GM19452 (cell line): ENCODE data around the gene TSPAN31.
A peak's percentile ranks its signal among the peaks of the same experiment; 100 is the strongest.
"Not testable (repeated sequence)": the region's sequence is repeated elsewhere in the genome, so short reads cannot be mapped to it uniquely, and the experiment has no call there.

Source experiments
- ATAC-seq: cut with Tn5 transposase; IDR thresholded peaks from one replicate; pipeline ENCODE4 v1.9.1; 2021; ENCODE audit not compliant: unreplicated experiment

TSPAN31 gene

GRCh38 chr12:57744777-57745484, at the start of gene TSPAN31:
Gene TSPAN31, plus strand, starts transcription at chr12:57745039. Its CDS starts 116 bp downstream, at chr12:57745155.
- ATAC-seq, result peak; percentile 79

GRCh38 chr12:57695770-57696432, 48.9 kb upstream of the TSPAN31 start:
- no peak for ATAC-seq

GRCh38 chr12:57697076-57697475, 47.8 kb upstream of the TSPAN31 start:
- no peak for ATAC-seq

GRCh38 chr12:57698414-57698813, 46.4 kb upstream of the TSPAN31 start:
- no peak for ATAC-seq

- no peak for ATAC-seq
Observed at GRCh38 chr12:57700317-57700716, 44.5 kb upstream of the TSPAN31 start.

GRCh38 chr12:57707250-57707649, 37.6 kb upstream of the TSPAN31 start:
- ATAC-seq, result no peak

GRCh38 chr12:57708296-57708695, 36.5 kb upstream of the TSPAN31 start:
- ATAC-seq, result no peak

- no peak for ATAC-seq
Observed at GRCh38 chr12:57712701-57713100, 32.1 kb upstream of the TSPAN31 start.

GRCh38 chr12:57713209-57713608, 31.6 kb upstream of the TSPAN31 start:
- no peak for ATAC-seq

GRCh38 chr12:57715036-57715748, 29.6 kb upstream of the TSPAN31 start:
- not testable (repeated sequence) for ATAC-seq

GRCh38 chr12:57715786-57716185, 29.1 kb upstream of the TSPAN31 start:
- ATAC-seq, result no peak

GRCh38 chr12:57716305-57716704, 28.5 kb upstream of the TSPAN31 start:
- ATAC-seq, result no peak

- ATAC-seq, result no peak
Observed at GRCh38 chr12:57717131-57717530, 27.7 kb upstream of the TSPAN31 start.

- no peak for ATAC-seq
Observed at GRCh38 chr12:57717846-57718640, 26.8 kb upstream of the TSPAN31 start.

GRCh38 chr12:57718641-57719528, 26.0 kb upstream of the TSPAN31 start:
- ATAC-seq, result no peak

GRCh38 chr12:57719777-57720605, 24.8 kb upstream of the TSPAN31 start:
- no peak for ATAC-seq

GRCh38 chr12:57720606-57721595, 23.9 kb upstream of the TSPAN31 start:
- no peak for ATAC-seq
